DOHH2 (cell line): ENCODE data around the gene NALCN.

Experiments used
- EZH2phosphoT487 ChIP-seq: fragments of 200-600 bp; sonication (generic); IDR thresholded peaks from 2 replicates; pipeline ENCODE4 v1.6.1; 2017; ENCODE audit warnings: borderline replicate concordance, mild to moderate bottlenecking, antibody characterized with exemption, low read length, moderate library complexity, mixed read lengths
- TF ChIP-seq, protein P1 (sequence below): fragments of 200-600 bp; sonication (generic); IDR thresholded peaks from one replicate; pipeline ENCODE4 v1.5.1; 2014; ENCODE audit warnings: antibody characterized with exemption, mild to moderate bottlenecking, low read depth, low read length; ENCODE audit not compliant: poor library complexity, severe bottlenecking

DNA sequence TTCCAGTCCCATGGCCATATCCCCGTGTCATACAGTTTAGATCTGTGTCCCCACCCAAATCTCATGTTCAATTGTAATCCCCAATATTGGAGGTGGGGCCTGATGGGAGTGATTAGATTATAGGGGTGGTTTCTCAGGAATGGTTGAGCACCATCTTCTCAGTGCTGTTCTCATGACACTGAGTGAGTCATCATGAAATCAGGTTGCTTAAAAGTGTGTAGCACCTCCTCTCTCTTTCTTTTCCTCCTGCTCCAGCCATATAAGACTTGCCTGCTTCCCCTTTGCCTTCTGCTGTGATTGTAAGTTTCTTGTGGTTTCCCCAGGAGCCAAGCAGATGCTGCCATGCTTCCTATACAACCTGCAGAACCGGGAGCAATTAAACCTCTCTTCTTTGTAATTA is 197.8 kb downstream of the NALCN start:
- TF ChIP-seq, protein P1, sequence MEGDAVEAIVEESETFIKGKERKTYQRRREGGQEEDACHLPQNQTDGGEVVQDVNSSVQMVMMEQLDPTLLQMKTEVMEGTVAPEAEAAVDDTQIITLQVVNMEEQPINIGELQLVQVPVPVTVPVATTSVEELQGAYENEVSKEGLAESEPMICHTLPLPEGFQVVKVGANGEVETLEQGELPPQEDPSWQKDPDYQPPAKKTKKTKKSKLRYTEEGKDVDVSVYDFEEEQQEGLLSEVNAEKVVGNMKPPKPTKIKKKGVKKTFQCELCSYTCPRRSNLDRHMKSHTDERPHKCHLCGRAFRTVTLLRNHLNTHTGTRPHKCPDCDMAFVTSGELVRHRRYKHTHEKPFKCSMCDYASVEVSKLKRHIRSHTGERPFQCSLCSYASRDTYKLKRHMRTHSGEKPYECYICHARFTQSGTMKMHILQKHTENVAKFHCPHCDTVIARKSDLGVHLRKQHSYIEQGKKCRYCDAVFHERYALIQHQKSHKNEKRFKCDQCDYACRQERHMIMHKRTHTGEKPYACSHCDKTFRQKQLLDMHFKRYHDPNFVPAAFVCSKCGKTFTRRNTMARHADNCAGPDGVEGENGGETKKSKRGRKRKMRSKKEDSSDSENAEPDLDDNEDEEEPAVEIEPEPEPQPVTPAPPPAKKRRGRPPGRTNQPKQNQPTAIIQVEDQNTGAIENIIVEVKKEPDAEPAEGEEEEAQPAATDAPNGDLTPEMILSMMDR, result no peak
- TF ChIP-seq EZH2phosphoT487, result no peak
